ENCODE data around the gene FCER1G.

FCER1G gene

DNA sequence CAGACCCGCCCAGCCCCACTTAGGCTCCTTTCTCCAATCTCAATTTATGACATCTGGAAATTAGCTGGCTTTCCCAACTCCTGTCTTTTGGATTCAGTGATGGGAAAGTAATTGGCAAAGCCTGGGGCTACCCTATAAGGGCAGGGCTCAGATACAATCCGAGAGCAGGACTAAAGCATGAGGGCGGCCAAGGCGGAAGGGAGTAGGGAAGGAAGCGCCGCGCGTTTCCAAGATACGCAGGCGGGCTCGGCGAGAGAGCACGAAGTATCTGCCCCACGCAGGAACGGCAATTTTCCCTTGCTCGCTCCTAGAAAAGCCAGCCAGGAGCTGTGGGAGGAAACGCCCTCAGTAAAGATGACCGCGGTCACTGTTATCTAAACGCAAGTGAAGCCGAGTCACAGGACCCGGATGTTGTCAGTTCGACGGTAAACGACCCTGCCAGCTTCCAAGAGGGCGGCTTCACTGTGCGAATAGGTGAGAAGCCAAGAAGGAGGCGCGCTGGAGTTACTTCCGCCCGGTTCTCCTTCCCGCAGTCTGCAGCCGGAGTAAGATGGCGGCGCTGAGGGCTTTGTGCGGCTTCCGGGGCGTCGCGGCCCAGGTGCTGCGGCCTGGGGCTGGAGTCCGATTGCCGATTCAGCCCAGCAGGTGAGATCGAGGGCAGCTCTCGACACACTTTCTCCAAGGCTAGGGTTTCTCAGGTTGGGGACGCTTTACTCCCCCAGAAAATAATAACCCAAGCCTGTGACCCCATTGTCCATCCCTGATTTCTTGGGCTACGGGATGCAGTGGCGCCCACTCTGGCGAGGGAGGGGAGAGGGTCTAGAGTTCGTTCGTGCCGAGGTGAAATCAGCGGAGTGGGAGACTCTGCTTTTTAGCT is 13.0 kb upstream of the FCER1G start, which contains the start of gene NDUFS2:
Gene NDUFS2 (plus strand): TSS at position 532 of the 877 bp plus-strand sequence. CDS start 19 bp downstream, at position 551.
- Histone ChIP-seq H3K36me3 (ENCODE audit: control insufficient read depth, insufficient read depth, low read length) (peaks cover 15% of the 10 kb centered on the region), H3K9me3 (ENCODE audit: control insufficient read depth, low read length) (no peaks in the 10 kb centered on the region), H3K4me1 (ENCODE audit: control insufficient read depth, insufficient read depth, low read length, poor library complexity, severe bottlenecking) (peaks cover 36% of the 10 kb centered on the region), H3K27me3 (replicated peaks; ENCODE audit: control insufficient read depth, insufficient read depth, low read length, poor library complexity, severe bottlenecking) (no peaks in the 10 kb centered on the region), H3K4me3 (ENCODE audit: insufficient read depth, low read depth, low read length, poor library complexity, severe bottlenecking) (peak within 1 kb of the TSS; percentile 92), H3K27ac (ENCODE audit: insufficient read depth, low read length, poor library complexity, severe bottlenecking) (peak within 1 kb of the TSS; percentile 90)
- DNase-seq = peak; percentile 92 to 96 (median 93)

GRCh38 chr1:161206411-161207140 is 8.5 kb upstream of the FCER1G start:
- Histone ChIP-seq H3K4me1 (ENCODE audit: control insufficient read depth, insufficient read depth, low read length, poor library complexity, severe bottlenecking) (peaks cover 20% of the 10 kb centered on the region), H3K27ac (ENCODE audit: insufficient read depth, low read length, poor library complexity, severe bottlenecking) (no peak overlapping the region)

DNA sequence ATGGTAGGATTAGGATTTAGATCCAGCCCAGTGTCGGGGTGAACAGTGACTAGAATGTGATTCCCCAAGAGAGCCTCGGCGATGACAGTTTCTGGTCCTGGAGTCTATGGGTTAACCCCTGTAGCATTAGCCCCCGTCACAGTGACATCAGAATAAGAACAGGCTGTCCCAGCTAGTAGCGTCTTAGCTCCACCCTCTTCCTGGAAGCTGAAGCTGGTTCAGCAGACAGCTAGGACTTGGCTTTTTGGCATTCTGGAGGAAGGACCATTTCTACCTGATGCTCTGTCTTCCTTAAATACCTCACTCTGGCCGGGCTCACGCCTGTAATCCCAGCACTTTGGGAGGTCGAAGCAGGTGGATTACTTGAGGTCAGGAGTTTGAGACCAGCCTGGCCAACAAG is 7.9 kb upstream of the FCER1G start:
- Histone ChIP-seq H3K4me3 (ENCODE audit: insufficient read depth, low read depth, low read length, poor library complexity, severe bottlenecking) (no peak overlapping the region), H3K27me3 (replicated peaks; ENCODE audit: control insufficient read depth, insufficient read depth, low read length, poor library complexity, severe bottlenecking) (no peaks in the 10 kb centered on the region), H3K9me3 (ENCODE audit: control insufficient read depth, low read length) (no peaks in the 10 kb centered on the region), H3K4me1 (ENCODE audit: control insufficient read depth, insufficient read depth, low read length, poor library complexity, severe bottlenecking) (peaks cover 15% of the 10 kb centered on the region), H3K36me3 (ENCODE audit: control insufficient read depth, insufficient read depth, low read length) (peaks cover 57% of the 10 kb centered on the region), H3K27ac (ENCODE audit: insufficient read depth, low read length, poor library complexity, severe bottlenecking) (no peak overlapping the region)
- no peak for DNase-seq

More at GRCh38 chr1:161206411-161207140, 8.5 kb upstream of the FCER1G start:
- DNase-seq = no peak
- H3K9me3 ChIP-seq (ENCODE audit: control insufficient read depth, low read length) = no peaks in the 10 kb centered on the region
- H3K27me3 ChIP-seq (replicated peaks; ENCODE audit: control insufficient read depth, insufficient read depth, low read length, poor library complexity, severe bottlenecking) = no peaks in the 10 kb centered on the region
- H3K4me3 ChIP-seq (ENCODE audit: insufficient read depth, low read depth, low read length, poor library complexity, severe bottlenecking) = no peak overlapping the region
- peaks cover 51% of the 10 kb centered on the region for H3K36me3 ChIP-seq (ENCODE audit: control insufficient read depth, insufficient read depth, low read length)

DNA sequence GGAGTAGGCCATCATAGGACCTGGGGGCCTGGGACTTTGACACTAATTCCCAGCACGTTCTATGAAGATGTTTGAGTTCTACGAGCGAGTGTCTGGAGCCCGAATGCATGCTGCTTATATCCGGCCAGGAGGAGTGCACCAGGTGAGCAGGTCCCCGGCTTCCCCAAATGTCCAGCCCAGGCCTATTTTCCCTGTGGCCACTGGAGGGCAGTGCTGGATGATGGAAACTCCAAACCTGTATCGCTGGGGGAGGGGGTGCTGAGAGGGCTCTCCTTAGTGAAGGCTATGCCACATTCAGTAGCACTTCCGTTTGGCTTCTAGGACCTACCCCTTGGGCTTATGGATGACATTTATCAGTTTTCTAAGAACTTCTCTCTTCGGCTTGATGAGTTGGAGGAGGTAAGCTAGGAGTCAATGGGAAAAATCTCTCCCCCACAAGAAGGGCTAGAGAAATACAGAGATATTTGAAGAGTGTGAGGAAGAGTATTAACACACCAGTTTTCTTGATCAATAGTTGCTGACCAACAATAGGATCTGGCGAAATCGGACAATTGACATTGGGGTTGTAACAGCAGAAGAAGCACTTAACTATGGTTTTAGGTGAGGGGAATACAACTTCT is 5.2 kb upstream of the FCER1G start:
- peak; percentile 34 to 55 (median 39) for DNase-seq
- H3K9me3 ChIP-seq (ENCODE audit: control insufficient read depth, low read length) = no peaks in the 10 kb centered on the region
- H3K36me3 ChIP-seq (ENCODE audit: control insufficient read depth, insufficient read depth, low read length) = peaks cover 73% of the 10 kb centered on the region
- no peaks in the 10 kb centered on the region for H3K27me3 ChIP-seq (replicated peaks; ENCODE audit: control insufficient read depth, insufficient read depth, low read length, poor library complexity, severe bottlenecking)
- H3K27ac ChIP-seq (ENCODE audit: insufficient read depth, low read length, poor library complexity, severe bottlenecking) = no peak overlapping the region
- no peak overlapping the region for H3K4me3 ChIP-seq (ENCODE audit: insufficient read depth, low read depth, low read length, poor library complexity, severe bottlenecking)
- H3K4me1 ChIP-seq (ENCODE audit: control insufficient read depth, insufficient read depth, low read length, poor library complexity, severe bottlenecking) = no peaks in the 10 kb centered on the region

- Histone ChIP-seq H3K27me3 (replicated peaks; ENCODE audit: control insufficient read depth, insufficient read depth, low read length, poor library complexity, severe bottlenecking) (no peaks in the 10 kb centered on the region), H3K27ac (ENCODE audit: insufficient read depth, low read length, poor library complexity, severe bottlenecking) (no peak overlapping the region), H3K4me1 (ENCODE audit: control insufficient read depth, insufficient read depth, low read length, poor library complexity, severe bottlenecking) (peaks cover 3% of the 10 kb centered on the region), H3K4me3 (ENCODE audit: insufficient read depth, low read depth, low read length, poor library complexity, severe bottlenecking) (no peak overlapping the region), H3K9me3 (ENCODE audit: control insufficient read depth, low read length) (no peaks in the 10 kb centered on the region), H3K36me3 (ENCODE audit: control insufficient read depth, insufficient read depth, low read length) (peaks cover 50% of the 10 kb centered on the region)
- no peak for DNase-seq
Measured at GRCh38 chr1:161214369-161214768, 726 bp upstream of the FCER1G start.

DNA sequence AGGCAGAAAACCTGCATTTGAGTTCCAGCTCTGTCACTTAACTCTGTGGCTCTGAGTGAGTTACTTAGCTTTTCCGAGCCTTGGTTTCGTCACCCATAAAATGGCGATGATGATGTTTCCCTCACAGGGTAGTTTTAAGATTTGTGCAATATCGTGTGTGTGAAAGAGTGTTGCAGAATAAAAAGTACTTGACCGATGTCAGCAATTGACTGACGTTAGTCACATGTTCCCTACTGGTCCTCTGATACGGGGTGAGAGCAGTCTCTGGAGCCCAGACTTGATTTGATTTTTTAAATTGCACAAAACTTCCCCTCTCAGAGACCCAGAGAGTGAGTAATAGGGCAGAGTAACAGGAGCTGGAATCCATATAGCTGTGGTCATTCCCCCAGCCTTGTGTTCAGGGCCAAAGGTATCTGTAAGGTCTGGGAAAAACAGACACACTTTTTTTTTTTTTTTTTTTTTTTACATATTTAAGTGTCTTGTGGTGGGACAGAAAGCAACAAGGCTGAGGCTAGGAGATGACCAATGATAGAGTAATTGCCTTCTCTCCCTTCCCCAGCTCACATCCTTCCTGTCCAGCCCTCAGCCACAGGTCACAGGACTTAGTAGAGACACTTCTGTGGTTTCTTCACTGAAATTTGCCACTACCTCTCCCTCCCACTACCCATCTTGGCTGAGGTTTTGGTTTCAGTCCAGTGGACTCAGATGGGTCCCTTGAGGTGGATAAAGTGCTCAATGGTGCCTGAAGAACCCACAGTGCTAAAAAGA is 2.0 kb downstream of the FCER1G start:
- Histone ChIP-seq H3K36me3 (ENCODE audit: control insufficient read depth, insufficient read depth, low read length) (peaks cover 23% of the 10 kb centered on the region), H3K4me1 (ENCODE audit: control insufficient read depth, insufficient read depth, low read length, poor library complexity, severe bottlenecking) (peaks cover 3% of the 10 kb centered on the region), H3K27ac (ENCODE audit: insufficient read depth, low read length, poor library complexity, severe bottlenecking) (no peak overlapping the region), H3K9me3 (ENCODE audit: control insufficient read depth, low read length) (no peaks in the 10 kb centered on the region), H3K4me3 (ENCODE audit: insufficient read depth, low read depth, low read length, poor library complexity, severe bottlenecking) (no peak overlapping the region), H3K27me3 (replicated peaks; ENCODE audit: control insufficient read depth, insufficient read depth, low read length, poor library complexity, severe bottlenecking) (no peaks in the 10 kb centered on the region)
- DNase-seq = no peak

GRCh38 chr1:161217831-161218230 is 2.7 kb downstream of the FCER1G start:
- no peak overlapping the region for H3K27ac ChIP-seq (ENCODE audit: insufficient read depth, low read length, poor library complexity, severe bottlenecking)
- DNase-seq = no peak
- peaks cover 3% of the 10 kb centered on the region for H3K4me1 ChIP-seq (ENCODE audit: control insufficient read depth, insufficient read depth, low read length, poor library complexity, severe bottlenecking)
- peaks cover 17% of the 10 kb centered on the region for H3K36me3 ChIP-seq (ENCODE audit: control insufficient read depth, insufficient read depth, low read length)
- H3K4me3 ChIP-seq (ENCODE audit: insufficient read depth, low read depth, low read length, poor library complexity, severe bottlenecking) = no peak overlapping the region
- H3K9me3 ChIP-seq (ENCODE audit: control insufficient read depth, low read length) = no peaks in the 10 kb centered on the region
- no peaks in the 10 kb centered on the region for H3K27me3 ChIP-seq (replicated peaks; ENCODE audit: control insufficient read depth, insufficient read depth, low read length, poor library complexity, severe bottlenecking)

- Histone ChIP-seq H3K4me1 (ENCODE audit: control insufficient read depth, insufficient read depth, low read length, poor library complexity, severe bottlenecking) (peaks cover 3% of the 10 kb centered on the region), H3K27me3 (replicated peaks; ENCODE audit: control insufficient read depth, insufficient read depth, low read length, poor library complexity, severe bottlenecking) (no peaks in the 10 kb centered on the region), H3K36me3 (ENCODE audit: control insufficient read depth, insufficient read depth, low read length) (peaks cover 10% of the 10 kb centered on the region), H3K9me3 (ENCODE audit: control insufficient read depth, low read length) (no peaks in the 10 kb centered on the region), H3K27ac (ENCODE audit: insufficient read depth, low read length, poor library complexity, severe bottlenecking) (no peak overlapping the region), H3K4me3 (ENCODE audit: insufficient read depth, low read depth, low read length, poor library complexity, severe bottlenecking) (no peak overlapping the region)
- no peak for DNase-seq
Measured at GRCh38 chr1:161218301-161219077, 3.4 kb downstream of the FCER1G start.

All from effector memory CD4-positive, alpha-beta T cell (primary cell).